Heart left ventricle (tissue), 13 donors: Measurements from ENCODE around the gene ABR.

ENCODE experiments used
- CTCF ChIP-seq, 12 donors: fragments of 200-600 bp; sonication (generic) in 4 of 12; IDR thresholded peaks; one replicate each; pipeline versions ENCODE4 v1.5.0 to v1.8.0; 2018 to 2022; ENCODE audit warnings: antibody characterized with exemption in 12 of 12, mild to moderate bottlenecking in 5 of 12
- POLR2A ChIP-seq, 2 donors: fragments of 450-650 bp; IDR thresholded peaks; one replicate each; pipeline ENCODE4 v1.6.1; 2017; ENCODE audit warnings: antibody characterized with exemption in 2 of 2, mild to moderate bottlenecking in 2 of 2, moderate library complexity in 2 of 2
- donor health status: ischemic (EF 13 %, LVEDD 7.1; RV severe dilation, severe dysfunction).
- donor health status: DM: no; HTN: yes; CAD: no.
- donor health status: DM: no; HTN: no; CAD: no.
- donor health status: ischemic (EF 25% LVEDD 6.9; RV normal size, moderate dysfunction).
- donor health status: ischemic (EF 25% LVEDD 5.7; RV mildly dilated, moderate dysfunction).
- donor health status: ischemic (EF 35%, LVEDD 5.7; RV mildly dilated, moderate dysfunction).
- donor health status: nonischemic (EF 11% LVEDD 7.7; RV severe dilation, severe dysfunction).
- donor health status: DM: yes; HTN: yes; CAD: no.
- donor health status: PGD.
- donor health status: ischemic (EF 29% LVEDD 5.4; RV normal size, mild dysfunction).
- donor health status: nonischemic (EF 23%, LVEDD 6.1; RV moderate dilation, normal function).

DNA sequence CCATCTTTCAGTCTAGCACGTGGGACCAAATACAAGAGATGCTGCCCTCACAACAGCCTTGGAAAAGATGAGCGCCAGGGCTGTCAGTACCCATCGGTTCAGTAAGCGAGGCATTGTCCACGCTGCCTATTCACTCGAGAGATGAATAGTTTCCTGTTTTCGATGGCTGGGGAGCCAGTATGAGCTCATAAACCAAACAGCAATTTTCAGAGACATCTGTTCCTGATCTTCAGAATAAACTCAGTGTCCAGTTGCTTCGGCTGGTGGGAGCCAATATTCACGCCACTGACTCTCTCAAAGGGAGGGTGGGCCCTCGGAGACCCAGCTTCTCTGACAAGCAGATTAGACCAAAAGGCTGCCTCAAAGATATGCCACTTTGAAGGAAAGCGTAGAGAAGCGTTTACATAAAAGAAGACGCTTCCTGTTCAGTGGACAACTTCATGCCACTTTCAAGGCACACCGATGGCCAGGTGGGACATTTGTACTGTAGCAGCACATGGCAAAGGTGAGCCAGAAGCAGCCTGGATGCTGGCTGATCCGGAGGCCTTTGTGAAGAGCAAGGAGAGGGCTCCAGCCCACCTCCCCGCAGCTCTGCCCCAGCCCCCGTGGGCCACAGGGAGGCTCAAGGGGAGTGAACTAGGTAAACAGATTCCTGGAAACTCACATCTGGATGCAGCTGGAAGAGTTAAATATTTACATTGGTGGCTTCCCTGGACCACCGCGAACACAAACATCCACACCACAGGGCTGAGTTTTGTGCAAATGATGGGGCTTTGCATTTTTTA, 176.8 kb downstream of the ABR start:
- TF ChIP-seq CTCF (IDR thresholded peaks at IDR 0.05) (no peak), POLR2A (IDR thresholded peaks at IDR 0.05) (no peak)
